IMR-90 (cell line): ENCODE data around the gene PANK3. TPM values are rescaled to one million over a fixed set of nuclear protein-coding genes. Genes with fewer than 3 reads are reported as not detected.

ENCODE experiments used
- ATAC-seq: fragments of 200-7000 bp; cut with Tn5 transposase; 2 replicates; pipeline ENCODE4 v1.9.1; 2020; ENCODE audit warnings: low read depth, mild to moderate bottlenecking, moderate library complexity
- BruUV-seq: library from RNA; stranded (reverse); fragments of 400-500 nt; replicated peaks from 2 replicates; lab custom pipeline; 2021; lab: Mats Ljungman, UMichigan
- CTCF ChIA-PET: fragments of 300-600 bp; formaldehyde crosslinking; extraction: SDS; loops from one replicate; lab custom pipeline; 2021; ENCODE audit warnings: antibody characterized with exemption; lab: Yijun Ruan, JAX
- POLR2A ChIA-PET: fragments of 300-600 bp; sonication (Branson Sonifier 250); formaldehyde crosslinking; loops from one replicate; lab custom pipeline; 2022; ENCODE audit warnings: antibody characterized with exemption; ENCODE audit not compliant: unreplicated experiment; lab: Charles Lee
- DNase-seq: peaks from one replicate; pipeline ENCODE4 v3.0.0; 2013
- H2AFZ ChIP-seq: replicated peaks from 2 replicates; pipeline ENCODE3; 2013; ENCODE audit warnings: low read length, mild to moderate bottlenecking; ENCODE audit not compliant: poor library complexity
- H2AK5ac ChIP-seq: 2 replicates; pipeline ENCODE4 v1.6.1; 2013; ENCODE audit warnings: low read depth, low read length, inconsistent platforms
- H2AK9ac ChIP-seq: replicated peaks from 2 replicates; pipeline ENCODE3; 2013; ENCODE audit warnings: mild to moderate bottlenecking, low read depth, low read length, moderate library complexity; ENCODE audit not compliant: poor library complexity
- H2BK120ac ChIP-seq: 2 replicates; pipeline ENCODE4 v1.6.1; 2013; ENCODE audit warnings: low read depth, low read length, inconsistent platforms
- H2BK15ac ChIP-seq: 3 replicates; pipeline ENCODE4 v1.6.1; 2013; ENCODE audit warnings: low read depth, low read length, inconsistent platforms
- H2BK20ac ChIP-seq: 2 replicates; pipeline ENCODE4 v1.6.1; 2013; ENCODE audit warnings: low read depth, mild to moderate bottlenecking, inconsistent platforms, low read length, moderate library complexity
- H2BK5ac ChIP-seq: 2 replicates; pipeline ENCODE4 v1.6.1; 2013; ENCODE audit warnings: mild to moderate bottlenecking, low read depth, low read length, inconsistent platforms; ENCODE audit not compliant: poor library complexity, severe bottlenecking
- H3K14ac ChIP-seq: replicated peaks from 2 replicates; pipeline ENCODE4 v1.6.1; 2013; ENCODE audit warnings: low read depth, low read length, inconsistent platforms
- H3K18ac ChIP-seq: 2 replicates; pipeline ENCODE4 v1.6.1; 2013; ENCODE audit warnings: low read depth, low read length, control low read depth
- H3K23ac ChIP-seq: 2 replicates; pipeline ENCODE4 v1.6.1; 2013; ENCODE audit warnings: low read depth, low read length, inconsistent platforms
- H3K27ac ChIP-seq: 2 replicates; pipeline ENCODE4 v1.5.1; 2013; ENCODE audit warnings: mild to moderate bottlenecking, control low read depth, low read length; ENCODE audit not compliant: insufficient read depth
- H3K27me3 ChIP-seq: 2 replicates; pipeline ENCODE4 v1.6.1; 2013; ENCODE audit warnings: low read length; ENCODE audit not compliant: control insufficient read depth, insufficient read depth
- H3K36me3 ChIP-seq: 2 replicates; pipeline ENCODE4 v1.6.1; 2013; ENCODE audit warnings: low read length, mixed read lengths; ENCODE audit not compliant: control insufficient read depth, insufficient read depth
- H3K4ac ChIP-seq: 2 replicates; pipeline ENCODE4 v1.6.1; 2013; ENCODE audit warnings: low read depth, low read length, inconsistent platforms
- H3K4me1 ChIP-seq: 2 replicates; pipeline ENCODE4 v1.6.1; 2013; ENCODE audit warnings: low read length, mixed read lengths; ENCODE audit not compliant: control insufficient read depth, insufficient read depth
- H3K4me2 ChIP-seq: 2 replicates; pipeline ENCODE4 v1.6.1; 2013; ENCODE audit warnings: low read depth, mild to moderate bottlenecking, control low read depth, low read length, moderate library complexity
- H3K4me3 ChIP-seq: 2 replicates; pipeline ENCODE4 v1.5.1; 2013; ENCODE audit warnings: low read depth, mild to moderate bottlenecking, control low read depth, low read length, moderate library complexity; ENCODE audit not compliant: insufficient read depth
- H3K56ac ChIP-seq: 2 replicates; pipeline ENCODE4 v1.6.1; 2013; ENCODE audit warnings: low read length, inconsistent platforms; ENCODE audit not compliant: insufficient read depth; ENCODE audit errors: extremely low read depth
- H3K79me1 ChIP-seq, 2 experiments: 2 replicates each; pipeline ENCODE4 v1.6.1; 2013; ENCODE audit warnings: low read length in 2 of 2, inconsistent platforms in 1 of 2, low read depth in 1 of 2
- H3K9ac ChIP-seq: 2 replicates; pipeline ENCODE4 v1.6.1; 2013; ENCODE audit warnings: low read depth, low read length, control low read depth
- H3K9me1 ChIP-seq: 2 replicates; pipeline ENCODE4 v1.6.1; 2013; ENCODE audit warnings: low read length, inconsistent platforms; ENCODE audit not compliant: insufficient read depth
- H3K9me3 ChIP-seq: 2 replicates; pipeline ENCODE4 v1.6.1; 2013; ENCODE audit warnings: low read length; ENCODE audit not compliant: control insufficient read depth, insufficient read depth
- H4K20me1 ChIP-seq: 2 replicates; pipeline ENCODE4 v1.6.1; 2013; ENCODE audit warnings: low read length, inconsistent platforms; ENCODE audit not compliant: insufficient read depth
- H4K5ac ChIP-seq: 2 replicates; pipeline ENCODE4 v1.6.1; 2013; ENCODE audit warnings: mild to moderate bottlenecking, low read depth, low read length, control low read depth
- H4K8ac ChIP-seq, 2 experiments: 2 replicates each; pipeline ENCODE4 v1.6.1; 2013; ENCODE audit warnings: low read depth in 2 of 2, low read length in 2 of 2, control low read depth in 1 of 2, inconsistent platforms in 1 of 2
- H4K91ac ChIP-seq: 2 replicates; pipeline ENCODE4 v1.6.1; 2013; ENCODE audit warnings: low read depth, low read length, inconsistent platforms; ENCODE audit not compliant: insufficient read depth
- BHLHE40 ChIP-seq: fragments of 150-350 bp; IDR thresholded peaks from 2 replicates; pipeline ENCODE4 v1.6.1; 2016; ENCODE audit warnings: mild to moderate bottlenecking, low read depth, low read length
- CEBPB ChIP-seq: IDR thresholded peaks from 2 replicates; pipeline ENCODE4 v1.6.1; 2012; ENCODE audit warnings: low read depth, low read length, improper control_type of control experiment
- CHD1 ChIP-seq: IDR thresholded peaks from 2 replicates; pipeline ENCODE4 v1.6.1; 2012; ENCODE audit warnings: low read depth, low read length, improper control_type of control experiment
- CTCF ChIP-seq: conservative IDR thresholded peaks from 2 replicates; pipeline ENCODE4 v1.5.1; 2012; ENCODE audit warnings: mild to moderate bottlenecking, low read depth, low read length, improper control_type of control experiment
- ELK1 ChIP-seq: fragments of 150-350 bp; IDR thresholded peaks from 2 replicates; pipeline ENCODE4 v1.6.1; 2016; ENCODE audit warnings: low read depth, mild to moderate bottlenecking, low read length, moderate library complexity, borderline replicate concordance
- FOS ChIP-seq: fragments of 150-350 bp; IDR thresholded peaks from 2 replicates; pipeline ENCODE4 v1.6.1; 2016; ENCODE audit warnings: low read depth, low read length
- MAFK ChIP-seq: IDR thresholded peaks from 2 replicates; pipeline ENCODE4 v1.6.1; 2012; ENCODE audit warnings: low read depth, low read length, improper control_type of control experiment
- MAZ ChIP-seq: IDR thresholded peaks from 2 replicates; pipeline ENCODE4 v1.6.1; 2012; ENCODE audit warnings: low read depth, mild to moderate bottlenecking, low read length, improper control_type of control experiment, moderate library complexity, borderline replicate concordance
- MXI1 ChIP-seq: IDR thresholded peaks from 2 replicates; pipeline ENCODE4 v1.6.1; 2012; ENCODE audit warnings: low read depth, mild to moderate bottlenecking, low read length, moderate library complexity, borderline replicate concordance
- NFE2L2 ChIP-seq: fragments of 150-350 bp; IDR thresholded peaks from 2 replicates; pipeline ENCODE4 v1.6.1; 2016; ENCODE audit warnings: low read depth, mild to moderate bottlenecking, low read length
- POLR2A ChIP-seq: IDR thresholded peaks from 2 replicates; pipeline ENCODE4 v1.6.1; 2012; ENCODE audit warnings: mild to moderate bottlenecking, low read depth, low read length
- RAD21 ChIP-seq: IDR thresholded peaks from 2 replicates; pipeline ENCODE4 v1.6.1; 2012; ENCODE audit warnings: low read length, improper control_type of control experiment
- RCOR1 ChIP-seq: IDR thresholded peaks from 2 replicates; pipeline ENCODE4 v1.6.1; 2012; ENCODE audit warnings: mild to moderate bottlenecking, low read length, improper control_type of control experiment; ENCODE audit not compliant: insufficient replicate concordance
- RFX5 ChIP-seq: IDR thresholded peaks from 2 replicates; pipeline ENCODE4 v1.8.0; 2012; ENCODE audit warnings: low read depth, mild to moderate bottlenecking, low read length, moderate library complexity
- SMC3 ChIP-seq: fragments of 150-350 bp; IDR thresholded peaks from 2 replicates; pipeline ENCODE4 v1.6.1; 2016; ENCODE audit warnings: low read depth, mild to moderate bottlenecking, antibody characterized with exemption, low read length, moderate library complexity
- USF2 ChIP-seq: fragments of 150-350 bp; IDR thresholded peaks from 2 replicates; pipeline ENCODE4 v1.6.1; 2017; ENCODE audit warnings: mild to moderate bottlenecking, antibody characterized with exemption, low read length, low read depth
- WGBS, 2 experiments: methylation state at CpG; one replicate each; pipeline versions ENCODE4 v1.1.5 to v1.1.7; 2013; ENCODE audit warnings: missing lambda C conversion rate in 2 of 2; ENCODE audit not compliant: insufficient read length in 1 of 2; ENCODE audit errors: extremely low coverage in 2 of 2; 5-methylcytosine and 5-hydroxymethylcytosine counted together
- dilution Hi-C: fragments of 300-500 bp; cut with HindIII; formaldehyde crosslinking; loops from one replicate; pipeline ENCODE4 v1.14.3; 2018; ENCODE audit warnings: low sequenced_read_pairs; ENCODE audit not compliant: unreplicated experiment
- in situ Hi-C: fragments of 300-500 bp; cut with MboI; formaldehyde crosslinking; loops from 3 replicates; pipeline ENCODE4 v1.14.3; 2019; ENCODE audit warnings: low sequenced_read_pairs, inconsistent platforms, mixed read lengths
- intact Hi-C: fragments of 100-400 bp; cut with micrococcal nuclease; formaldehyde crosslinking; loops from 2 replicates; pipeline ENCODE4 v1.10.0; 2022
- polyA plus RNA-seq, 3 experiments: library from polyadenylated mRNA; depleted of rRNA; stranded (reverse); fragments of >200 nt; gene quantifications; 2 replicates each; pipeline ENCODE4 v1.2.3, GENCODE V29; 2012; ENCODE audit warnings: low replicate concordance in 1 of 3
- total RNA-seq: library from RNA; depleted of rRNA; stranded (reverse); fragments of >200 nt; gene quantifications from 2 replicates; pipeline ENCODE4 v1.2.3, GENCODE V29; 2012

PANK3 gene
- total and polyA plus RNA-seq, 2 of the 4 experiments (the other 2 are of a cell fraction): 6.9 to 21.0 TPM

- H2BK120ac ChIP-seq: no peak overlapping the region
- DNase-seq (peak; percentile 21), ATAC-seq (no peak)
- no peak overlapping the region for H3K4me2 ChIP-seq
- no peak overlapping the region for H3K27ac ChIP-seq
- no peak overlapping the region for H2AK5ac ChIP-seq
- no peak overlapping the region for H4K5ac ChIP-seq
- no peak overlapping the region for H2BK15ac ChIP-seq
- ChIA-PET POLR2A (no interaction called here), CTCF (interaction anchor here (0.6 kb wide), 1 partner anchor 23 kb away, joined by 3 read pairs; no protein-coding TSS in a partner anchor)
- H2BK5ac ChIP-seq: no peak overlapping the region
- intact Hi-C loops (no loop called here), dilution Hi-C loops (no loop called here), in situ Hi-C loops (no loop called here)
- H3K9me3 ChIP-seq: no peaks in the 10 kb centered on the region
- no peaks in the 10 kb centered on the region for H3K79me1 ChIP-seq
- H4K91ac ChIP-seq: no peak overlapping the region
- no peak overlapping the region for H3K56ac ChIP-seq
- H3K9me1 ChIP-seq: 0 out of 2 replicates have a peak, but pooled peaks cover under 1% of the 10 kb centered on the region
- no peaks in the 10 kb centered on the region; the same call in none of the 2 replicates for H3K27me3 ChIP-seq
- H2AK9ac ChIP-seq: no peak overlapping the region
- H2AFZ ChIP-seq: no peak overlapping the region
- no peaks in the 10 kb centered on the region for H3K4me1 ChIP-seq
- TF ChIP-seq BHLHE40: no peak
- TF ChIP-seq CEBPB: no peak
- no peak for TF ChIP-seq NFE2L2
- no peak for TF ChIP-seq RCOR1
- TF ChIP-seq MXI1: no peak
- TF ChIP-seq SMC3: no peak
- TF ChIP-seq POLR2A: no peak
- TF ChIP-seq RFX5: no peak
- TF ChIP-seq USF2: no peak
- TF ChIP-seq MAFK: no peak
- TF ChIP-seq MAZ: no peak
- no peak for TF ChIP-seq ELK1
- no peak for TF ChIP-seq CTCF
- TF ChIP-seq CHD1: no peak
- TF ChIP-seq FOS: no peak
- TF ChIP-seq RAD21: no peak
- no peak overlapping the region for H3K9ac ChIP-seq
- no peaks in the 10 kb centered on the region for H3K36me3 ChIP-seq
- H3K23ac ChIP-seq: no peak overlapping the region
- no TSS peak for BruUV-seq
- H3K14ac ChIP-seq: no peak overlapping the region
- H4K20me1 ChIP-seq: no peaks in the 10 kb centered on the region
- WGBS, 2 experiments: 75% methylated on average over 2 of the region's 7 CpGs; no CpG with 5 or more reads in 1 of the 2 experiments
- H3K4me3 ChIP-seq: no peak overlapping the region
- no peak overlapping the region for H3K18ac ChIP-seq
- no peak overlapping the region for H2BK20ac ChIP-seq
- H4K8ac ChIP-seq: no peak overlapping the region
- no peak overlapping the region for H3K4ac ChIP-seq
Measured at GRCh38 chr5:168611165-168611564, 32.0 kb upstream of the PANK3 start.
